Esophagus (tissue), 2 donors: ENCODE measurements around the gene COPG1. TPM values are rescaled to one million over a fixed set of nuclear protein-coding genes. Genes with fewer than 3 reads are reported as not detected.
A peak's percentile ranks its signal among the peaks of the same experiment; 100 is the strongest.

Experiments used
- H3K27ac ChIP-seq, 2 donors: one replicate each; pipeline ENCODE4 v1.5.1; 2013; ENCODE audit warnings: low read depth in 2 of 2, mild to moderate bottlenecking in 2 of 2, inconsistent platforms in 1 of 2, low read length in 1 of 2, moderate library complexity in 1 of 2
- H3K27me3 ChIP-seq, 2 donors: one replicate each; pipeline ENCODE4 v1.6.1; 2013; ENCODE audit warnings: low read length in 2 of 2, control low read depth in 1 of 2, mild to moderate bottlenecking in 1 of 2; ENCODE audit not compliant: insufficient read depth in 2 of 2, control insufficient read depth in 1 of 2
- H3K36me3 ChIP-seq, 2 donors: one replicate each; pipeline ENCODE4 v1.6.1; 2013; ENCODE audit warnings: low read length in 1 of 2; ENCODE audit not compliant: control insufficient read depth in 2 of 2, insufficient read depth in 2 of 2
- H3K4me1 ChIP-seq, 2 donors: one replicate each; pipeline ENCODE4 v1.6.1; 2013; ENCODE audit warnings: low read length in 1 of 2; ENCODE audit not compliant: control insufficient read depth in 2 of 2, insufficient read depth in 2 of 2
- H3K4me3 ChIP-seq, 2 donors: one replicate each; pipeline ENCODE4 v1.5.1; 2013; ENCODE audit warnings: low read length in 2 of 2, mild to moderate bottlenecking in 2 of 2, low read depth in 1 of 2, moderate library complexity in 1 of 2
- H3K9me3 ChIP-seq, 2 donors: one replicate each; pipeline ENCODE4 v1.6.1; 2013; ENCODE audit warnings: mild to moderate bottlenecking in 2 of 2, low read depth in 1 of 2, low read length in 1 of 2, moderate library complexity in 1 of 2; ENCODE audit not compliant: control insufficient read depth in 2 of 2, insufficient read depth in 1 of 2
- WGBS, 2 donors: extraction: QIAGEN DNeasy Blood & Tissue Kit; methylation state at CpG; one replicate each; pipeline ENCODE4 v1.1.7; 2013; 5-methylcytosine and 5-hydroxymethylcytosine counted together
- polyA plus RNA-seq, 2 donors: library from polyadenylated mRNA; stranded (reverse); fragments of 200-250 nt; gene quantifications; one replicate each; pipeline ENCODE4 v1.2.3, GENCODE V29; 2013
- donor health status: healthy with polysubstance abuse.
- donor health status: Bipolar disorder and iron deficiency.

COPG1 gene
- polyA plus RNA-seq, 2 donors: 75.6 TPM

DNA sequence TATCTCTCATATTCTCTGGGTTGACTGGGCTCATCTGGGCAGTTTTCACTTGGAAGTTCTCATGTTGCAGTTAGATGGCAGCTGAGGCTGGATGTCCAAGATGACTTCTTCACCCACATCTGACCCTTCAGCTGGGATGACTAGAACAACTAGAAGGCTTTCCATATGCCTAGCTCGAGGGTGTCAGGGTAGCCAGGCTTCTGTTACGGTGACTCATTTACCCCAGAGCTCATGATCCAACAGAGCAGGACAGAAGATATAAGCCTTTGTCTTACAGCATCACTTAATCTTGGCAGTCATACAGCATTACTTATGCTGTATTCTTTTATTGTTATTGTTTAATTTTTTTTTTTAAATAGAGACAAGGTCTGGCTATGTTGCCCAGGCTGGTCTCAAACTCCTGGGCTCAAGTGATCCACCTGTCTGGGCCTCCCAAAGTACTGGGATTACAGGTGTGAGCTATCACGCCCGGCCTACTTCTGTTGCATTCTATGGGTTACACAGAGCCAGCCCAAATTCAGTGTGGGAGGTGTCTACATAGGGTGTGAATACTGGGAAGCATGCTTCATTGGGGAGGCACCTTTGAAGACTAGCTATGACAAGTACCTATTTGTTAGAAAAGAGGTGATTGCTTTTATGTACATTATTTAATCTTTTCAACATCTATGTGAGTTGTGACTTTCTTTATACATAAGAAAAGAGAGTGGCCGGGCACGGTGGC lies 40.0 kb downstream of the COPG1 start:
- Histone ChIP-seq H3K27ac (peak overlapping the region in 1 of 2 donors; percentile 42), H3K4me3 (no peak overlapping the region), H3K9me3 (no peaks in the 10 kb centered on the region), H3K27me3 (no peaks in the 10 kb centered on the region), H3K4me1 (no peaks in the 10 kb centered on the region), H3K36me3 (peaks cover 1 to 5% of the 10 kb centered on the region in 2 donors)
- 47 to 61% methylated on average over 6 of the region's 6 CpGs for WGBS, 2 donors

DNA sequence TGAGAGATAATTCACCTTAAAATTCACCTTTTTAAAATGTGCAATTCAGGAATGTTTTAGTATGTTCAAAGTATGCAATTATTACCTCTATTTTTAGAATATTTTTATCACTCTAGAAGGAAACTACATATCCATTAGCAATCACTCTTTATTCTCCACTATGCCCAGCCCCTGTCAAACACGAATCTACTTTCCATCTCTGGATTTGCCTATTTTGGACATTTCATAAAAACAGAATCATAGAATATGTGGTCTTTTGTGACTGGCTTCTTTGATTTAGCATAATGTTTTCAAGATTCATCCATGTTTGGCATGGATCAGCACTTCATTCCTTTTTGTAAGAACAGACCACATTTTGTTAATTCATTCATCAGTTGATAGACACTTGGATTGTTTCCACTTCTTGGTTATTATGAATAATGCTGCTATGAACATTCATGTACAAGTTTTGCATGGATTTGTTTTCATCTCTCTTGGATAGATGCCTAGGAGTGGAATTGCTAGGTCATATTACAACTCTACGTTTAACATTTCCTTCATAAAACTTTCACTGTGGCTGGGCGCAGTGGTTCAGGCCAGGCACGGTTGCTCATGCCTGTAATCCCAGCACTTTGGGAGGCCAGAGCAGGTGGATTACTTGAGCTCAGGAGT lies 42.0 kb downstream of the COPG1 start:
- H3K27me3 ChIP-seq: no peaks in the 10 kb centered on the region
- H3K4me1 ChIP-seq: no peaks in the 10 kb centered on the region
- H3K36me3 ChIP-seq: peaks cover 1 to 4% of the 10 kb centered on the region in 2 donors
- H3K27ac ChIP-seq: peak overlapping the region in 1 of 2 donors; percentile 45
- WGBS, 2 donors: 30 to 50% methylated on average over 4 of the region's 4 CpGs
- H3K4me3 ChIP-seq: no peak overlapping the region
- H3K9me3 ChIP-seq: no peaks in the 10 kb centered on the region

DNA sequence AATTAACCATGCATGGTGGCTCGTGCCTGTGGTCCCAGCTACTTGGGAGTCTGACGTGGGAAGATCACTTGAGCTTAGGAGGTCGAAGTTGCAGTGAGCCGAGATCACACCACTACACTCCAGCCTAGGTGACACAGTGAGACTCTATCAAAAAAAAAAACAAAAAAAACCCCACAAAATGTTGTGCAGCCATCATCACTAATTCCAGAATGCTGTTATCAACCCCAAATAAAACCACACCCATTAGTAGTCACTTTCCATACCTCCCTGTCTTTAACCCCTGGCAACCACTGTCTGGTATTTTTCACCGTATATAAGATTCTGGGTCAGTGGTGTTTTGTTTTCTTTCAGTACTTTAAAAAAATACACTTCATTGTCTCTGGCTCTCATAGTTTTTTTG lies 45.9 kb downstream of the COPG1 start:
- H3K4me3 ChIP-seq: no peak overlapping the region
- 91 to 96% methylated on average over 5 of the region's 5 CpGs for WGBS, 2 donors
- H3K4me1 ChIP-seq: no peaks in the 10 kb centered on the region
- H3K27ac ChIP-seq: no peak overlapping the region
- peaks cover 2 to 6% of the 10 kb centered on the region in 2 donors for H3K36me3 ChIP-seq
- H3K27me3 ChIP-seq: no peaks in the 10 kb centered on the region
- no peaks in the 10 kb centered on the region for H3K9me3 ChIP-seq

DNA sequence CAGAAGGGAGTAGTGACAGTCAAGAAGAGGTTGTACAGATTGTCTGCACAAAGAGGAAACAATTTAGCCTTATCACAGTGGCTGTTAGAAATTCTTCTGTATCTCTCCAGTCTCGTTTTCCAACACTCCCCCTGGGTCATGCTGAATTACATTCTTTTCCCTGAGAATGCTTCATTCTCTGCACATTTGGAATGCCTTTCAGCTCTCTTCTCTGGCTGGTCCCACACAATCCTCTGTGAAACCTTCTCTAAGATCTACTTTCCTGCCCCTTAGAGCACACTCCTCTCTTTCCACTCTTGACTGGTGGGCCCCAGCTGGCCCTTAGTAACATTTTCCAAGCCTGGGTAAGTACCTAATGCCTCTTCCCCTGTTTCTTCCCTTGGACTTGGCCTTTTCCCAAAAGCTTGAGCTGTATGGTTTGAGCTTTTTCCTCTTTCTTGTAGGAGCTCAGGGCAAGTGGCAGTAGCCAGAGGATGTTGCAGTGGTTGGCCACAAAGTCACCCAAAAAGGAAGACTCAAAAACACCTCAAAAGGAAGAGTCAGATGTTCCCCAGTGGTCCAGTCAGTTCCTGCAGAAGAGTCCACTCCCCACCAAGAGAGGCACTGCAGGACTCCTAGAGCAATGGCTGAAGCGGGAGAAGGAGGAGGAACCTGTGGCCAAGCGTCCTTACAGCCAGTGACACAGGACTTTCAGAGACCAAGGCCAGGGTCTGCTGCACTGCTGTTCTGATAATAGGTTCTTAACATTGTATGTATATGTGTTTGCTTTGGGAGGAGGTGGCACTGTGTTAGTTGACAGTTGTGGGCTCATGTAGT lies 54.9 kb downstream of the COPG1 start:
- peaks cover 0 to 4% of the 10 kb centered on the region in 2 donors for H3K4me1 ChIP-seq
- peaks cover 2 to 11% of the 10 kb centered on the region in 2 donors for H3K36me3 ChIP-seq
- H3K27ac ChIP-seq: no peak overlapping the region
- H3K4me3 ChIP-seq: no peak overlapping the region
- no peaks in the 10 kb centered on the region for H3K9me3 ChIP-seq
- 72 to 74% methylated on average over 3 of the region's 3 CpGs for WGBS, 2 donors
- no peaks in the 10 kb centered on the region for H3K27me3 ChIP-seq

DNA sequence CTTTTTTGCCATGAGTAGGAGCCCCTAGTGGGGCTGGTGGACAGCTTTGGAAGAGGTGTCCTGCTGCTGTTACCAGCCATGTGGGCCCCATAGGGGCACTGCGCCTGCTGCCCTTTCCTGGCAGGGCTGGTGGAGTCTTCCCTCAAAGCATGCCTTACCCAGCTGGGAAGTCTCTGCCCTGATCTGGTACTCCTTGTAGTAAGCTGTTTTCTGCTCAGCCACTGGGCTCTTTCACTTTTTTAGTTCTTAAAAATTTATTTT lies 55.5 kb downstream of the COPG1 start:
- no peak overlapping the region for H3K4me3 ChIP-seq
- no peaks in the 10 kb centered on the region for H3K9me3 ChIP-seq
- WGBS, 2 donors: 75 to 85% methylated on average over 1 of the region's 1 CpG

DNA sequence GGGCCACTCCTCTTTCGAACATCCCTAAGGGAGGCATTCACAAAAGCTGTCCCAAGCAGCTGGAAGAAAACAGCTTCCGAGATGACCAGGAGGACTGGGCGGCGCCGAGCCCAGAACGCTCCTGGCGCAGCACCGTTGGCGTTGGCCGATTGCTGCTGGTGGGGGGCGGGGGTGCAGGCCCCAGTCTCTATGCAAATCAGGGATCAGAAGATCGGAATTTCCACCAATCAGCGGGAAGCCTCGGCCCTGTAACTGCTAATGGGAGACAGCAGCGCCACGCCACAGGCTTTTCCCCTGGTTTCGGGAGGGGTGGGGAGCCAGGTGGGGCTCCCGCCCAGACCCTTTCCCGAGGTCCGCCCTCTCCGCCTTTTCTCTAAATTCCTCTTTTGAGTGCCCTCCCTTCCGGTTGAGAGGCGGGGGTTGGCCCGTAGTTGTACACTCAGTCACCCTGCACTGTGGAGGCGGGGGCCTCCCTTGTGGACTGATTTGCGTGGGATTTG lies 56.2 kb downstream of the COPG1 start:
- Histone ChIP-seq H3K27ac (peak overlapping the region; percentile 66 to 74), H3K4me3 (peak overlapping the region in 1 of 2 donors; percentile 12), H3K4me1 (peaks cover 0 to 10% of the 10 kb centered on the region in 2 donors)

More for the DNA sequence above, 55.5 kb downstream of the COPG1 start:
- Histone ChIP-seq H3K27ac (peak overlapping the region in 1 of 2 donors; percentile 31), H3K36me3 (peaks cover 2 to 11% of the 10 kb centered on the region in 2 donors), H3K4me1 (peaks cover 0 to 4% of the 10 kb centered on the region in 2 donors), H3K27me3 (no peaks in the 10 kb centered on the region)

DNA sequence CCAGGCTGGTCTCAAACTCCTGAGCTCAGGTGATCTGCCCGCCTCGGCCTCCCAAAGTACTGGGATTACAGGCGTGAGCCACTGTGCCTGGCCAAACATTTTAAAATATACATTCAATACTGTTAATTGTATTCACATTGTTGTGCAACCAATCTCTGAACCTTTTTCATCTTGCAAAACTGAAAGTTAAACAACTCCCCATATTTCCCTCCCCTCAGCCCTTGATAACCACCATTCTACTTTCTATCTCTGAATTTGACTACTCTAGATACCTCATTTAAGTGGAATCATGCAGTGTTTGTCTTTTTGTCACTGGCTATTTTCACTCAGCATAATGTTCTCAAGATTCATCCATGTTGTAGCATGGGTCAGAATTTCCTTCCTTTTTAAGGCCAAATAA lies 59.2 kb downstream of the COPG1 start:
- H3K4me3 ChIP-seq: no peak overlapping the region
- peaks cover under 1 to 9% of the 10 kb centered on the region in 2 donors for H3K36me3 ChIP-seq
- no peaks in the 10 kb centered on the region for H3K9me3 ChIP-seq
- H3K4me1 ChIP-seq: peaks cover 2 to 21% of the 10 kb centered on the region in 2 donors
- WGBS, 2 donors: 92% methylated on average over 3 of the region's 3 CpGs
- H3K27me3 ChIP-seq: no peaks in the 10 kb centered on the region
- H3K27ac ChIP-seq: no peak overlapping the region

More for the DNA sequence above, 56.2 kb downstream of the COPG1 start:
- WGBS, 2 donors: 23 to 33% methylated on average over 26 of the region's 26 CpGs
- Histone ChIP-seq H3K36me3 (peaks cover 2 to 11% of the 10 kb centered on the region in 2 donors), H3K9me3 (no peaks in the 10 kb centered on the region), H3K27me3 (no peaks in the 10 kb centered on the region)

DNA sequence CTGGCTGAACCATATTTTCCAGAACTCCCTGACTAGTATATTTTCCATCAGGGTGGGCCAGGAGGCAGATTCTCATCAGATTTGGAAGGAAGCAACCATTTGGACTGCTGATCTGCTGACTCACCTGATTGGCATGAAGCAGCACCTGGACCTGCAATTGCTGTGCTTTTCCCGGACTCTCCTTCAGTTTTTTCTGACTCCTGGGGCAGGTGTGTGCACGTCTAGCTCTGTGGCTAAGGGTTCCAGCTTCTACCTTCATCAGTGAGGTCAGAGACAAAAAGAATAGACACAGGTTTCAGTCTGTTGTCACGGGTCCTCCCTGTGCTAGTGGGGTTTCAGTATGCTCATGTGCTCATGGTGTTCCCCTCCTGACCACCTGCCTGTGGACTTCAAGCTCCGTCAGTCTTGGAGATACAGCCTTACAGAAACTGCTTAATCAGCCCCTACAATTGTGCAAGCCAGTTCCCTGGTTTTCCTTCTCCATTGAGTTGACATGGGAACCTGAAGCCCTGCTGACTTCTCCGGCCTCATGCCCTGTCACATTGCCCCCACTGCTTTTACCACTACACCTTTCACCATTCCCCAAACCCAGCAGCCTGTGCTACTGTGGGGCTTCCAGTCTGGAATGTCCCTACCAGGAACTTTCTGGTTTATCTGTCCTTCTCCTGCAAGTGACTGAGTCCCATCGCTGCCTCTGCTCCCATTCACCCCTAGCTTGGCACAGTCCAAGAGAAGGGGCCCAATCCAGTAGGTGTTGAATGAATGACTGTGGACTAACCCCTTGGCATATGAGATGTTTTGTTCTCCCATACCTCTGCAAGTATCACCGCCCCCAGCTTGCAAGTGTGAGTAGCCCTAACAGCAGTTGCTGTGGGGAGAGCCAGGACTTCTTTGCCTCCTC lies 61.0 kb downstream of the COPG1 start:
- WGBS, 2 donors: 55 to 60% methylated on average over 7 of the region's 7 CpGs
- Histone ChIP-seq H3K4me3 (no peak overlapping the region), H3K4me1 (peaks cover 3 to 21% of the 10 kb centered on the region in 2 donors), H3K27ac (peak overlapping the region; percentile 83 to 85), H3K27me3 (no peaks in the 10 kb centered on the region), H3K36me3 (peaks cover 0 to 2% of the 10 kb centered on the region in 2 donors), H3K9me3 (no peaks in the 10 kb centered on the region)
